Subcutaneous adipose tissue (tissue), 4 donors: ENCODE data around the gene NDUFAF3. TPM values are rescaled to one million over a fixed set of nuclear protein-coding genes. Genes with fewer than 3 reads are reported as not detected.

Source experiments
- CTCF ChIP-seq: fragments of 450-650 bp; IDR thresholded peaks from one replicate; pipeline ENCODE4 v1.5.1; 2016; ENCODE audit warnings: low read depth, mild to moderate bottlenecking, control low read depth, antibody characterized with exemption, moderate library complexity
- total RNA-seq, 4 donors: library from RNA; depleted of rRNA; stranded (reverse); fragments of >200 nt; gene quantifications; one replicate each; pipeline ENCODE4 v1.1.0, GENCODE V29; 2016

NDUFAF3 gene
- 100 to 1,000 TPM in 3 of 4 donors, 10 to 100 TPM in 1; 95.4 to 179 (median 127) TPM for total RNA-seq

- TF ChIP-seq CTCF, result no peak
Observed at GRCh38 chr3:49021813-49022687, at the start of gene NDUFAF3. TSS of gene NDUFAF3 (plus strand) at chr3:49022121. CDS start at chr3:49022145, 24 bp downstream.

- TF ChIP-seq CTCF, result no peak
Observed at GRCh38 chr3:48974076-48974864, 47.7 kb upstream of the NDUFAF3 start.

DNA sequence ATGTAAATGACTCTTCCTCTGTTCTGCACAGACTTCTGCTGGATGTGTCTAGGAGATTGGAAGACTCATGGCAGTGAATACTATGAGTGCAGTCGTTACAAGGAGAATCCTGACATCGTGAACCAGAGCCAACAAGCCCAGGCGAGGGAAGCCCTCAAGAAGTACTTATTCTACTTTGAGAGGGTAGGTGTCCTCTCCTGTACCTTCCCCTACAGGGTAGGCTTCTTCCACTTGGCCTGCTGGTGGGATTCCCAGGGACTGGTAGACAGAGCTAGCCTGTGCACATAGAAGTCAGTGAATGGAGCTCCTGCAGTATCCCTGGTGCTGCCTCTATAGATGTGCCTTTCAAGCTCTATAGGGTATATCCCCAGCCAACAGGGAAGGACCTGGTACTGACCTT lies 42.5 kb upstream of the NDUFAF3 start:
- TF ChIP-seq CTCF, result no peak

GRCh38 chr3:48980295-48980694 lies 41.6 kb upstream of the NDUFAF3 start:
- no peak for TF ChIP-seq CTCF

DNA sequence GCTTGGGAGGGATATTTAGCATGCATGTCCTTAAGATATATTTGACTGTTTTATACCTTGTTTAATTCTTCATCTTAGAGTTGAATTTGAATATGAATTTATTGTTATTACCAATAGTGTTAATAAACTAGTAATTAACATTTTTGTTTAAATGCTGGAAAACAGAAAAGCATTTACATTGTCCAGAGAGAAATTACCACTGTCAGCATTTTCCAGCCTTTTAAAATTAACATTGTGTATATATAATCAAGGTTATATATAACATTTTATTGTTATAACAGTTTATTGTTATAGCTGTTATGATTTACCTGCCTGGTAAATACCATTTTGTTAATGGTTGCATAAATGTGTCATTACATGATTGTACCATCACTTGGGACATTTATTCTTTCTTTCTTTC lies 39.9 kb upstream of the NDUFAF3 start:
- TF ChIP-seq CTCF, result no peak

GRCh38 chr3:48982686-48983085 lies 39.2 kb upstream of the NDUFAF3 start:
- TF ChIP-seq CTCF, result no peak

DNA sequence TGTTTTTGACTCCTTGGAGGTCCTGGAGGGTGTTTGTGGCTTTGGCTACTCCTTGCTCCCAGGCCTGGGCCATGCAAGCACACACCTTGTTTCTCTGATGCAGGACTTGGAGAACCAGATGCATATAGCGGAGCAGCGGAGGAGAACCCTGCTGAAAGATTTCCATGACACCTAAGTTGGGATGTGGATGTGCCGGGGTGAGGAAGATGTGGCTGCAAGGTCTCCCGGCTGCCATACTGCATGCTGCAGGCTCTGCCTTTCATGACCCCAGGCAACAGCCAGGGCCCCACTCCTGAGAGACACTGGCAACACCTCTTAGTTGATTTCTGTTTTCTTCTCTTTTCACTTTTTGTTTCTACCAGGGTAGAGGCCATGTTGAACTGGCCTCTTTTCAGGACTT lies 38.8 kb upstream of the NDUFAF3 start:
- no peak for TF ChIP-seq CTCF
